Testis (tissue), 2 donors: ENCODE results near the gene STX1B.

Source experiments
- POLR2A ChIP-seq: fragments of 450-650 bp; IDR thresholded peaks from one replicate; pipeline ENCODE4 v1.6.1; 2017; ENCODE audit warnings: antibody characterized with exemption, mild to moderate bottlenecking, moderate library complexity
- TF ChIP-seq, protein P1 (sequence below), 3 experiments: fragments of 450-650 bp in 2 of 3; fragments of 200-600 bp in 1 of 3; sonication (generic) in 1 of 3; IDR thresholded peaks; one replicate each; pipeline ENCODE4 v1.5.1; 2016 to 2019; ENCODE audit warnings: antibody characterized with exemption in 3 of 3, mild to moderate bottlenecking in 2 of 3, moderate library complexity in 1 of 3

- TF ChIP-seq, protein P1, sequence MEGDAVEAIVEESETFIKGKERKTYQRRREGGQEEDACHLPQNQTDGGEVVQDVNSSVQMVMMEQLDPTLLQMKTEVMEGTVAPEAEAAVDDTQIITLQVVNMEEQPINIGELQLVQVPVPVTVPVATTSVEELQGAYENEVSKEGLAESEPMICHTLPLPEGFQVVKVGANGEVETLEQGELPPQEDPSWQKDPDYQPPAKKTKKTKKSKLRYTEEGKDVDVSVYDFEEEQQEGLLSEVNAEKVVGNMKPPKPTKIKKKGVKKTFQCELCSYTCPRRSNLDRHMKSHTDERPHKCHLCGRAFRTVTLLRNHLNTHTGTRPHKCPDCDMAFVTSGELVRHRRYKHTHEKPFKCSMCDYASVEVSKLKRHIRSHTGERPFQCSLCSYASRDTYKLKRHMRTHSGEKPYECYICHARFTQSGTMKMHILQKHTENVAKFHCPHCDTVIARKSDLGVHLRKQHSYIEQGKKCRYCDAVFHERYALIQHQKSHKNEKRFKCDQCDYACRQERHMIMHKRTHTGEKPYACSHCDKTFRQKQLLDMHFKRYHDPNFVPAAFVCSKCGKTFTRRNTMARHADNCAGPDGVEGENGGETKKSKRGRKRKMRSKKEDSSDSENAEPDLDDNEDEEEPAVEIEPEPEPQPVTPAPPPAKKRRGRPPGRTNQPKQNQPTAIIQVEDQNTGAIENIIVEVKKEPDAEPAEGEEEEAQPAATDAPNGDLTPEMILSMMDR (IDR thresholded peaks at IDR 0.05), result no peak
- TF ChIP-seq POLR2A, result no peak
Observed at GRCh38 chr16:30953111-30953510, 57.3 kb downstream of the STX1B start.
